Fibroblast of skin of abdomen (primary cell): ENCODE measurements around the gene SZT2.
"Not testable (repeated sequence)": the region's sequence is repeated elsewhere in the genome, so short reads cannot be mapped to it uniquely, and the experiment has no call there.

Experiments used
- DNase-seq: peaks from one replicate; pipeline ENCODE4 v3.0.0-alpha.2; 2013

SZT2 gene

GRCh38 chr1:43392702-43393101 lies 3.0 kb downstream of the SZT2 start:
- DNase-seq, result no peak

DNA sequence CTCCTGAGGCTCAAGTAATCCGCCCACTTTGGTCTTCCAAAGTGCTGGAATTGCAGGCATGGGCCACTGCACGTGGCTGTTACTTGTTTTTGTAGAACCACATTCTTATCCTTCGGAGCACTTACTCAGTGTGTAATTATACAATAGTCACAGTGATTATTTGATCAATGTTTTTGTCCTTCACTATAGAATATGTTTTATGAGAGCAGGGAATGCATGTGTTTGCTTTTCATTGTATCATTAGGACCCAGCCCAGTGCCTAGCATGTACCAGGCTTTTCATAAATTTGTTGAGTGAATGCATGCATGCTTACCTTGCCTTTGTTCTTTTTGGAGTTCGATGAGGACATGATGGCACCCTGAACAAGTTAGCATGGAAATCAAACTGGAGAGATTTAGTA lies 5.8 kb downstream of the SZT2 start:
- DNase-seq, result no peak

DNA sequence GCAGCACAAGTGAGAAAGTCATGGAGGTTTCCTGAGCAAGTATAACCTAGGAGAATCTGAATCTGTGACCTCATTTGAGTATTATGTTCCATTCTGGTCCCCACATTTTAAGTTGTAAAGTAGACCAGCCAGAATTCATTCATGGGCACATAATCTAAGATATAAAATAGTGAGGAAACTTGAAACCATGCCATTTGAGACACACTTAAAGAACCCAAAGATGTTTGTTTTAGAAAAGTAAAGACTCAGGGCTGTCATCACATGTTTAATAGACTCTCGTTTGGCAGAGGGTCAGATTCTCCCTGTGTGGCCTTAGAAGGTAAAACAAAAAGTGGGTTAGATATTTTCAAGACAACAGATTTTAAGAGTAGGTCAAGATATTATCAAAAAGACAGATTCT lies 6.4 kb downstream of the SZT2 start:
- DNase-seq, result no peak

DNA sequence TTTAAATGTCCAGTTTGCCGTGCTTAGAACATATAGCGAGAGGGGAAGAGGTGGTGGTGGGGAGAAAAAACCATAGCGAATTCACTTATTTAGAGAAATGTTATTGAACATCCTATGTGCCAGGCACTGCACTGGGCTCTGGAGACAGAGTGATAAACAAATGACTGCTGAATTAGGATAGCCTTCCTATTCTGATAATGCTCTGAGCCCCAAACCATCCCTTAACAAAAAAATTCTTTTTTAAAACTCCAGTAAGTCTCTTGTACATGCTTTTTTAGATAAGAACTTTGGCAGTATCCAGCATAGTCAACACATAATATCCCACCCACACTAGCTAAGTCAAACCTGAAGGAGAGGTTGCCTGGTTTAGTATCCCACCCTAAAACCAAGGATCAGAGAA lies 8.5 kb downstream of the SZT2 start:
- DNase-seq, result no peak

DNA sequence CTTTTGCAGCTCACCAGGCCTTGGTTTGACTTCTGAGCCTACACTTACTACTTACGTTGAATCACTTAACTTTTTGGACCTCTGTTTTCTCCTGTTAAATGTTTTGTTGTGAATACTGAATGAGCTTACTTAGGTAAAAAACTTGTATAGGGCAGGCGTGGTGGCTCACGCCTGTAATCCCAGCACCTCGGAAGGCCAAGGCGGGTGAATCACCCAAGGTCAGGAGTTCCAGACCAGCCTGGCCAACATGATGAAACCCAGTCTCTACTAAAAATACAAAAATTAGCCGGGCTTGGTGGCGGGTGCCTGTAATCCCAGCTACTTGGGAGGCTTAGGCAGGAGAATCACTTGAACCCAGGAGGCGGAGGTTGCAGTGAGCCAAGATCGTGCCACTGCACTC lies 10.7 kb downstream of the SZT2 start:
- not testable (repeated sequence) for DNase-seq

- DNase-seq, result no peak
Observed at GRCh38 chr1:43402089-43402865, 12.6 kb downstream of the SZT2 start.

- DNase-seq, result no peak
Observed at GRCh38 chr1:43404353-43404752, 14.7 kb downstream of the SZT2 start.

DNA sequence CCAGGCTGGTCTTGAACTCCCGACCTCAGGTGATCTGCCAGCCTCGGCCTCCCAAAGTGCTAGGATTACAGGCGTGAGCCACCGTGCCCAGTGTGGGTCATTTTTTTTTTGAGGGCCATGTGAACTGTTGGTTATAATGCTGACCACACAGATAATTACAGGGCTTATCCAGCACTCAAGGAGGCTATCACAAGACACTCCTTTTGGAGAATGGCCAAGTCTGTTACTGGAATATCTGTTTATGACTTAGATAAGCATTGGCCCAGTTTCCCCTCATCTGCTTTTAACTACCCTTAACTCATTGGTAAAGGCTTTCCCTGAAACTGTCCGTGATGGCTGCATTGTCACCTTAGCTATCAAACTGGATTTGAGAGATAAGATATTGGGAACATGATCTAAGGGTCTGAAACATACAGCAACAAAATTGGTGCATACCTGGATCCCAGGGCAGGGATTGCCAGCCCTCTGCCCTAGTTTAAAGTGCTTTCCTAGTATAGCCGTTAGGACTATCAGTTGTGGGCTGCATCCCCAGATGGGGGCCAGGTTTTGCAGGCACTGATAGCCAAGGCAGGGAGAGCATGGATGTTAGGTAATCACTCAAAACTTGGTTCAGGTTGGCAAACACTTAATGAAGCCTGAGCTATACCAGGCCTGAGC lies 15.6 kb downstream of the SZT2 start:
- DNase-seq, result no peak

- DNase-seq, result no peak
Observed at GRCh38 chr1:43405876-43406234, 16.2 kb downstream of the SZT2 start.

DNA sequence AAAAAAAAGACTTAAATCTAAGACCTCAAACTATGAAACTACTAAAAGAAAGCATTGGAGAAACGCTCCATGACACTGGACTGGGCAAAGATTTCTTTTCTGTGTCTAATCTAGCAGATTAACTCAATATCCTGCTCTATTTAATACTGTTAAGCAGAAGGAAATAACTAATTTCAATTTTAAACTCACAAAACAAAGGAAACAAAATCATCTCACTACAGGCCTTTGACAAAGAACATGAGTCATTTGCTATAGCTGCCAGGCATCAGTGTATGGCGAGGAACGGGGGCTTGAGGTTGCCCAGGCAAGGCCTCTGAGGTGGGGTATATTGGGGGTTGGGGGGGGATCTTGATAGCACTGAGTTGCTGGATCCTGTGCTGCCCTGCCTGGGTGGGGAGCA lies 20.9 kb downstream of the SZT2 start:
- DNase-seq, result no peak

GRCh38 chr1:43413426-43413825 lies 23.7 kb downstream of the SZT2 start:
- not testable (repeated sequence) for DNase-seq

DNA sequence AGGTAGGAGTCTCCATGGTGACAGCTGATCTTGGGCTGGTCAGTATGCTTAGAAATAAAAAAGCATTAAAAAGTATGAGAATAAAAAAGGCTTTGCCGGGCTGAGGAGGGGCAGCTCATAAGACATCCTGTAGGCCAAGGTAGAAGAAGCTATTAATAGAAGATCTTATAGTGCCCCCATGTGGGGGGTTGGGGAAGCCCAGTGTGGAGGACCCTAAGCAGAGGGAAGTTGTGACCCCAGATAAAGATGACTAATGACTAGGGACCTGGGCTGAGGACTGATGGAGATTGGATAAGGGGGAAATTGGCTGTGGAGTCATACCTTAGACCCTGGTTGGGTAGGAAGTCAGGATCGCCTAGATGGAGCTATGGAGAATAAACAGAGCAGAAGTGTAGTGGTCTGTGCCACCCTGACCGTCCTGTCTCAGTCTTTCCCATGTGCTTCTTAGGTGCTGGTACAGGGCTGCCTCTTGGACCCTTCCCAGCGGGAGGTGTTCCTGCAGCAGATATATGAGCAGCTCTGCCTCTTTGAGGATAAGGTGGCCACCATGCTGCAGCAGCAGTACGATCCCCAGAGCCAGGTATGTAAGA lies 25.0 kb downstream of the SZT2 start:
- peak; percentile 41 for DNase-seq

DNA sequence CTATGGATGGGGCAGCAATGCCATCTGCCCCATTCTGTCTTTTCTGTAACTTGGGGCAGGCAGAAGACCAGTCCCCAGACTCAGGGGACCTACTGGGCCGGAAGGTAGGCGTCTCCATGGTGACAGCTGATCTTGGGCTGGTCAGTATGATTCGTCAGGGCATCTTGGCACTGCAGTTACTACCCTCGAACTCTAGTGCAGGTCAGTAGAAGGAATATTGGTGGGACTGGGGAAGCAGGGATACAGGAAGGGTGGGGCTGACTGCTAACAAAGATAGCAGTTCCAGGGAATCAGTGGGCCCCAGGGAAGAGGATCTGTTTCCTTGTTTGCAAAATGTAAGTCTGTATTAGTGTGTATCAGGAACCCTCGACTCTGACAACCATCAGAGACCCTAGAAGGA lies 26.2 kb downstream of the SZT2 start:
- no peak for DNase-seq

DNA sequence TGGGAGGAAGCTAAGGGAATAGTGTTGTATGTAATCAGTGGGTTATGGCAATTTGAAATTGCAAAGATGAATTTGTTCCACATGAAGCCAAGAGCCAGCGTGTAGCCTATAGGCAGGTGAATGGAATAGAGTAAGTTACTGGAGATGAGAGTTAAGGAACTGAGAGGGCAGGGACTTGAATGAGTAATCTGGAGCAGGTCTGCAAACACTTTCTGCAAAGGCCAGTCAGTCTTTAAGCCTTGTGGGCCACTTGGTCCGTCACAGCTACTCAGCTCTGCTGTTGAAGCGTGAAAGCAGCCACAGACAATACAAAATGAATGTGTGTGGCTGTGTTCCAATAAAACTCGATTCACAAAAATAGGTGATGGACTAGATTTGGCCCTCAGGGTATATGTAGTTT lies 29.2 kb downstream of the SZT2 start:
- DNase-seq, result no peak

- DNase-seq, result no peak
Observed at GRCh38 chr1:43419627-43420425, 30.1 kb downstream of the SZT2 start.

DNA sequence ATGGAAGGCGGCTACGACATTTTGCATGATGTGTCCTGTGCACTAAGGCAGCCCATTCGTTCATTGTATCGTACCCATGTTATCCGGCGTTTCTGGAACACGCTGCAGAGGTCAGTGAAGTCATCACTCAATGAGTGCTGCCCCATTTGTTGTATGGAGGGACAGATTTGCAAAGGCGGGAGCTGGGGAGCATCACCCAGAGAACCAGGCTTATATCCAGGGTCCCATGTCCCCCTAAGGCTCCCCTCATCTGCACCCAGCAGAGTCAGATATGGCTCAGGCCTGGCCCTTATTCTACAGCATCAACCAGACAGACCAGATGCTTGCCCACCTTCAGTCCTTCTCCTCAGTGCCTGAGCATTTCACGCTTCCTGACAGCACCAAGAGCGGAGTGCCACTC lies 31.2 kb downstream of the SZT2 start:
- no peak for DNase-seq

DNA sequence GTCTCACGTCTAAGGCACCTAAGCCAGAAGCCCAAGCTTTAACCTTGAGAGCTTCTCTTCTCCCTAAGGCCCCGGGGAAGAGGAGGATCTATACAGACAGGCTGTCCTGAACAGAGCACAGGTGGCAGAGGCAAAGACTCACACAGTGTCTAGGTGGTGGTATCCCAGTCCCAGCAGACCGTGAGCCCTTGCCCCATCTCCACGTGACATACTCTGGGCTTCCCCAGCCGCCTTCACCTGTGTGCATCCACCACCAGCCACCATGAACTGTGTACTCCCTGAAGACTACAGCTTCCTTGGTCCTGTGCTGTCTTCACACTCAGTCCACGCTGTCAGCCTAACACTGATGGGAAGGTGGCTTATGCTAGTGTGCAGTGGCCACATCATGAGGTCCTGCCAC lies 31.7 kb downstream of the SZT2 start:
- DNase-seq, result no peak

- DNase-seq, result no peak
Observed at GRCh38 chr1:43421976-43422750, 32.5 kb downstream of the SZT2 start.

- no peak for DNase-seq
Observed at GRCh38 chr1:43422995-43423671, 33.4 kb downstream of the SZT2 start.

DNA sequence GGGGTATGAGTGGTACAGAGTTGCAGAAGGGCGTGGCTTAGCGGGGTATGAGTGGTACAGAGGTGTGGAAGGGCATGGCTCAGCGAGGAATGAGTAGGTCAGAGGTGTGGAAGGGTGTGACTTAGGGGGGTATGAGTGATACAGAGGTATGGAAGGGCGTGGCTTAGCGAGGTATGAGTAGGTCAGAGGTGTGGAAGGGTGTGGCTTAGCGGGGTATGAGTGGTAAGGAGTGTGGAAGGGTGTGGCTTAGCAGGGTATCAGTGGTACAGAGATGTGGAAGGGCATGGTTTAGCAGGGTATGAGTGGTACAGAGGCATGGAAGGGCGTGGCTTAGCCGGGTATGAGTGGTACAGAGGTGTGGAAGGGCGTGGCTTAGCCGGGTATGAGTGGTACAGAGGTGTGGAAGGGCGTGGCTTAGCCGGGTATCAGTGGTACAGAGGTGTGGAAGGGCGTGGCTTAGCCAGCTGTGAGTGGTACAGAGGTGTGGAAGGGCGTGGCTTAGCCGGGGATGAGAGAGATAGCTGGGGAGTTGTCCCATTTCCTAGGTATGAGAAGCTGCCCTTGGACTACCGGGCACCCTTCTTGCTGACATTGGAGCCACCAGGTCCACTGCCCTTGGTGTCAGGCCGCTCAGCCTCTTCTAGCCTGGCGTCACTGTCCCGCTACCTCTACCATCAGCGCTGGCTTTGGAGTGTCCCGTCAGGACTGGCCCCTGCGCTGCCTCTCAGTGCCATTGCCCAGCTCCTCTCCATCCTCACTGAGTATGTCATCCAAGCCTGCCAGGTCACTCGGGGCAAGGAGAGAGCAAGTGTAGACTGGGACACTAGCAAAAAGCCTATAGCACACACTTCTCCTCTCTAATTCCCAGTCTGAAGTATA lies 34.2 kb downstream of the SZT2 start:
- no peak for DNase-seq

DNA sequence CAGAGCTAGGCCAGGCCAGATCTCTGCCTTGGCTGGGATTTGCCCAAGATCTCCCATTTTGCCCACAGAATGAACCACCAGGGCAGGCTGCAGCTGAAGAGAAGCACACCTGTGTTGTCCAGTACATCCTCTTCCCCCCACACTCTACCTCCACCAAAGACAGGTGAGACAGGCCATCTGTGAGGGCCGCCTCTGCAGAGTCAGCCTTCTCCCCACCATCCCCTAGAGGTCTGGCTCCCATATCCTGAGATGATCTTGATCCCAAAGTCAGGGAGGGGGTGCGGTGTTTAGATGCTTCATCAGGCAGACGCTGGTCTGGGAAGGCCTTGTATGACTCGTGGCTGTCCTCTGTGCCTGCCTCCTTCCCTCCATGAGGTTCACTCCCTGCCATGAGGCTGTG lies 35.3 kb downstream of the SZT2 start:
- DNase-seq, result peak; percentile 7
